SIG-M5 treated with dmso at 0.1 percent for 504 hours (cell line): ENCODE data around the gene TXNL4A.
"Not testable (repeated sequence)": the region's sequence is repeated elsewhere in the genome, so short reads cannot be mapped to it uniquely, and the experiment has no call there.

Experiments used
- DNase-seq: peaks from one replicate; lab custom pipeline; 2025; ENCODE audit not compliant: unreplicated experiment; lab: John Stamatoyannopoulos, UW

TXNL4A gene, protein sequence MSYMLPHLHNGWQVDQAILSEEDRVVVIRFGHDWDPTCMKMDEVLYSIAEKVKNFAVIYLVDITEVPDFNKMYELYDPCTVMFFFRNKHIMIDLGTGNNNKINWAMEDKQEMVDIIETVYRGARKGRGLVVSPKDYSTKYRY

GRCh38 chr18:79988451-79989194 is at the start of gene TXNL4A:
TXNL4A (minus strand) TSS chr18:79988563; CDS start chr18:79988392, 171 bp downstream.
- peak; percentile 72 for DNase-seq

DNA sequence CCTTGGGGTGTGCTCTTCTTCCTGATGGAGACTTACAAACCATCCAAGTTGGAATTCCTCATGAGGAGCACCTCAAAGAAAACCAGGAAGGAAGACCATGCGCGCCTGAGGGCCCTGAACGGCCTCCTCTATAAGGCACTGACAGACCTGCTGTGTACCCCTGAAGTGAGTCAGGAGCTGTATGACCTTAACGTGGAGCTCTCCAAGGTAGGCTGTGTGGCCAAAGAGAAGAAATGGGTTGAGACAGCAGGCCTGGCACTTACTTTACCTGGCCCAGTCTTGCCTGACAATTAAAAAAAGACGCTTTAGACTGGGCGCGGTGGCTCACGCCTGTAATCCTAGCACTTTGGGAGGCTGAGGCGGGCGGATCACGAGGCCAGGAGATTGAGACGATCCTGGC is 48.9 kb upstream of the TXNL4A start:
- DNase-seq: no peak

DNA sequence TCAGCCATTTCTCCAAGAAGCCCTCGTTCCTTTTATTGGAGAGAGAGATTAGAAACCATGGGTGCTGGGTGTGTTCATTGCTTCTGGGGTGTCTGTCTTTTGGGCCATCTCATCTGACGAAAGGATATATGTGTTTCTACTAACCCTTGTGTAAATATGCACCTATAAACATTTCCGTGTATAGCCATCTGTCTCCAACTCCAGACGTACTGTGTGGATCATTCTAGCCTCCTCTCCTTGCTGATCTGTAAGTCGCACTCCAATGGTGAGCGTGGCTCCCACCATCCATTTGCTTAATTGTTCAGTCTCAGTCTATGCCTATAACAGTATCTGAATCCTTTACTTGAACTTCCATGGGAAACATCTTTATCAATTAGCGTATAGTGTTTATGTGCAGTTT is 47.6 kb upstream of the TXNL4A start:
- DNase-seq: no peak

DNA sequence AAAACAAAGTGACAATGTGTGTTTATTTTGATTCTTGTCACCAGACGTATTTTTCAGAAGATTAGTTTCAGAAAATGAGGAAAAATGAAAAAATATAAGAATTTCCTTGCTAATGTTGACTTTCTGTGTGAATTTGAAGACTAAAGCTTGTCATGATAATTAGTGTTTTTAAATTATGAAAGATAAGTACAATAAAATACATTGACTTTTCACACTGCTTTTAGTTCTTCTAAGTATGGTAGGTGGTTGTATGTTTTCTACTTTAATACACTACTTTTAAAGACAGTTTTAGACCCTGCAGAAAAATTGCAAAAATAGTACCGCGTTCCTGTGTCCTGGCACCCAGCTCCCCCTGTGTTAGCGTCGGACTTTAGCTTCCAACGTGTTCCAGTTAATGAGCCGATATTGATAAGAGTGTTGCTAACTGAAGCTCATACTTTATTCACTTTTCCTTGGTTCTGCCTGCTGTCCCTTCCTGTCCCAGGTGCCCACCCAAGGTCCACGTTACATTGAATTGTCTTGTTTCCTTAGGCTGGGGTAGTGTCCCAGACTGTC is 46.6 kb upstream of the TXNL4A start:
- DNase-seq: no peak

DNA sequence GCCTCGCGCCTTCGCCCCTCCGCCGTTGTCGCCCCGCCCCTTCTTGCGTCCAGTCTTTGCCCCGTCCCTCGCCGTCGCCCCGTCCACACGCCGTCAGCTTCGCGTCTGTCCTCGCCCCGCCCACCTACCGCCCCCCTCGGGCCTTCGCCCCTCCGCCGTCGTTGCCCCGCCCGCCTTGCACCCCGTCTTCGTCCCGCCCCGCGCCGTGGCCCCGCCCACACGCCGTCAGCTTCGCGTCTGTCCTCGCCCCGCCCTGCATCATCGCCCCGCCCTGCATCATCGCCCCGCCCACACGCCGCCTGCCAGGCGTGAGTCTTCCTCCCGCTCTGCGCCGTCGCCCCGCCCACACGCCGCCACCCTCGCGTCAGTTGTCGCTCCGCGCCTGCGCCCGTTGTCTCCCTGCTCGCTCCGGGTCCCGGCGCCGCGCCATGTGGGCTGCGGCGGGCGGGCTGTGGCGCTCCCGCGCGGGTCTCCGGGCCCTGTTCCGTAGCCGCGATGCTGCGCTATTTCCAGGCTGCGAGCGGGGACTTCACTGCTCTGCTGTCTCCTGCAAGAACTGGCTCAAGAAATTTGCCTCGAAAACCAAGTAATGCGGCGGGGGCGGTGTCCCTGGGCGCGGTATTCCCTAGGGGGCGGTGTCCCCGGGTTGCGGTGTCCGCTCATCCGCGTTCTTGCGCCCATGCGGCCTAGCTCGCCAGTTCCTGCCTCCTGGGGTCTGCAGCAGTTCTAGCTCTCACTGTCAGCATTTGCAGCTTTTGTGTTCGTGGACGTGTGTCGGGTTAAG is 45.9 kb upstream of the TXNL4A start, which contains the start of gene RBFA:
RBFA (plus strand) TSS at position 367 of the 784 bp plus-strand sequence; CDS start at position 429, 62 bp downstream.
- DNase-seq: peak; percentile 97

- peak; percentile 97 for DNase-seq
Measured at GRCh38 chr18:80033181-80034067, 45.1 kb upstream of the TXNL4A start.

- no peak for DNase-seq
Measured at GRCh38 chr18:80029690-80030089, 41.3 kb upstream of the TXNL4A start.

DNA sequence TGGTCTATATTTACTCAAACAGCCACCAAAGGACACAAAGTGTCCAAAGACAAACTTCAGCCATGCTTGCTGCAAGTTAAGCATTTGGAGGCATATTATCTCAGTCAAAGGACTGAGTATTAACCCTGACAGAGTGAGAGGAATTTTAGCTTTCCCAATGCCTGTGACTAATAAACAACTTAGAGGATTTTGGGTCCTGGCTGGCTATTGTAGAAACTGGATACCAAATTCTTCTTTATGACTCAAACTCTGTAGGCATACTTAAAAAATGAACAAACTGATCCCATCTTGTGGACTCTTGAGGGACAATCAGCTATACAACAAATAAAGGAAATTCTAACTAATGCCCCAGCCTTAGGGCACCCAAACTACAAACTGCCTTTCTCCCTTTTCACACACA is 39.4 kb upstream of the TXNL4A start:
- DNase-seq: not testable (repeated sequence)

DNA sequence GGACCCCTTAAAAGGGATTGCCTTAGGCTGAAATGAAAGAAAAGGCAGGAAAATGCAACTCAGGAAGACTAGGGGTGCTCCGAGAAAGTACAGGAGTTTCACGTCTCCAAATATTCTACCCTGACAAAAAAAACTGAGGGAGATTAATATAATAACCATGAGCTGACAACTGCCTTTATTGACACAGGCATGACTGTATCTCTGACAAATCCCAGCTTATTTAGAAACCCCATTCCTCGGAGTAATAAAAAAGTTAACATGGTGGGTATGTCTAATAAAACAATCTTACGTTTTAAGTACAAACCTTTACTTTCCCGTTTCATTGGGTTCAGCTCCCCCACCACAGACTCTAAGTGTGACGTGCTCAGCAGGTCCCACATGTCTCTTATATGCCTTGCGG is 38.0 kb upstream of the TXNL4A start:
- no peak for DNase-seq

DNA sequence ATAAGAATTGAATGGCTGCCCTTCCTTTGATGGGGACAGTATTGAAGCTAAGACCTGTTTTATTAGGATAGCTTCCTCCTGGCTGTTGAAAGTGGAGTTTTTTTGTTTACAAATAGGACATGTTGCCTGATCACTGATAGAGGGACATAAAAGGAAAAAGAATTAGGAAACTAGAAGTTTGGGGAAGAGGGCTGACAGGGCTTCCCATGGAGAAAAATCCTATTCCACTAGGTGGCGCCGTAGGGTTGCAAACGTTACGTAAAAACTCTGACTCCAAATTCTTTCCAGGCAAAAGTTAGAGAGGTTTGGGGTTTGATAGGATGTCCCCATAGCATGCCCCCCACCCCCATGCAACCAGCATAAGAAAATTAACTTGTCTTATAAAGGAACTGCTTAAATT is 34.8 kb upstream of the TXNL4A start:
- no peak for DNase-seq

DNA sequence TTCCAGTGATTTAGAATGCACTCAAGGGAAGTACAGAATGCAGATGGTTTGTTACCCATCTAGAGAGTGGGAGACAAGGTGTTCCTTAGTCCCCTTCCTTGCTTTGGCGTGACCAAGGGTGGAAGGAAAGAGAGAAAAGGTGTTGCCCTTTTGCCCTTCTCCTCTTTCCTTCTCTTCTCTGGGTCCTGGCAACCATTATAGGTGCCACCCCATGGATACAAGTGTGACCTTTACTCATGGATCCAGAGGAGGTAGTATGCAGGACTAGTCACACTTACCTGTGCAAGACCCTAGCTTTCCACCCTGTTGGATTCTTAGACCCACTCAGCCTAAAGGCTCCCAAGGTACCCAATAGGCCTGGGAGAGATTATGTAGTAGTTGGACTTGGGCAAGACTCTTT is 34.2 kb upstream of the TXNL4A start:
- no peak for DNase-seq

GRCh38 chr18:80012714-80013113 is 24.4 kb upstream of the TXNL4A start:
- DNase-seq: no peak

- DNase-seq: not testable (repeated sequence)
Measured at GRCh38 chr18:80011496-80012137, 23.3 kb upstream of the TXNL4A start.

GRCh38 chr18:80010551-80010906 is 22.2 kb upstream of the TXNL4A start:
- DNase-seq: no peak

DNA sequence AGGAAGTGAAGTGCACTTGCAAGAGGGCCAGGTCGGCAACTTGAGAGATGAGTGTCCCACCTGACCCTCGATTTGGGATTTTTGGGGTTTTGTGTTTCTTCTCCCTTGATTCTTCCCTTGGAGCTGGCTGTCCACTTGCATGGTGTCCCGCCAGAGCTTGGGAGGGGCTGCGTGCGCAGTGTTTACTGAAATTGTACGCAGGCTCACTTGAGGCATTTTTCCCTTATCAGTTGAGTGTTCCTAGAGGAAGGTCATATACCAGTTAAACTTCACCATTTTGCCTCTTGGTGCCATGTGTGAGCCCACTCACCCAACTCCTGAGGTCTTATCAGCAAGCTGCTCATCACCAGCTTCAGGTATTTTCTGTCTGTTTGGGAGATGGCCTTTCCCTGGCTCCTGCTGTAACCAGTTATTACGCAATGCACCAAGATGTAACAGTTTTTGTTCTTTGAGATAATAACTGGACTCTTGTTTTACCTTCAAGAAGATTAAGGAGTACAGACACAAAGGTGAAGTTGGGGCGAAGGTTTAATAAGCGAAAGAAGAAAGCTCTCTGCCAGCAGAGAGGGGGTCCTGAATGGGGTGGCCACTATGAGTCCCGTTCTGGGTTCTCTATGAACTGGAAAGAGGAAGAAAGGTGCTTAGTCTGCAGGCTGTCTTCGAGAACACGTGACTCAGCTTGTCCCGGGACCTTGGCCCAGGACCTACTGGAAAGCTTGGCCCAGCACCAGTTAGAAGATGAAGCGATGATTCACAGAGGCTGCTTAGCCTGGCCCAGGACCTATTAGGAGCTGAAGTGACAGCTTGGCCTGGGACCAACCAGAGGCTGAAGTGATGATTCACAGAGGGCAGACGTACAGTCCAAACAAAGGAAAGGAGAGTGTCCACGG is 21.5 kb upstream of the TXNL4A start:
- no peak for DNase-seq

DNA sequence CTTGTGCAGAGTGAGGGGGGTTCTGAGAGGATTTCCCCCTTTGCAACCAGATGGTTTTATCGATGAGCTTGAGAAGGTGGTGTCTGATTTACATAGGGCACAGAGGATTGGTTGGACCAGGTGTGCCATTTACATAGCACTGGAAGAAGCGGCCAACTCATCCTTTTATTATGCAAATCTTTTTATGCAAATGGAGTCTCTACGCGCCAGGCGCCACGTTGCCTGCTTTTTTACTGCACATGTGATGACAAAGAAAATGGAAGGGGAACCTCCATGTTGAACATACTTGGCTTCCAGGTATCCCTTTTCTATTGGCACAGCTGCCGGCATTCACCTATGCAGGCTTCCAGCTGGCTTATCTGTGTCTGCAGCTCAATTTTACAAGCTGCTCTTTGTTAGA is 18.4 kb upstream of the TXNL4A start:
- no peak for DNase-seq

- no peak for DNase-seq
Measured at GRCh38 chr18:80004600-80005342, 16.4 kb upstream of the TXNL4A start.

- DNase-seq: no peak
Measured at GRCh38 chr18:80002468-80002867, 14.1 kb upstream of the TXNL4A start.

- no peak for DNase-seq
Measured at GRCh38 chr18:80000877-80001276, 12.5 kb upstream of the TXNL4A start.
